Gastrocnemius medialis (tissue), 4 donors: ENCODE data around the gene CGRRF1.

ENCODE experiments used
- CTCF ChIP-seq, 5 experiments: fragments of 450-650 bp in 3 of 5; fragments of 200-600 bp in 2 of 5; sonication (generic) in 2 of 5; IDR thresholded peaks in 4 of 5; conservative IDR thresholded peaks in 1 of 5; 1 replicate in 4 of 5; 2 replicates in 1 of 5; pipeline ENCODE4 v1.5.1; 2016 to 2019; ENCODE audit warnings: antibody characterized with exemption in 5 of 5, mild to moderate bottlenecking in 3 of 5, moderate library complexity in 3 of 5
- POLR2A ChIP-seq, 2 donors: fragments of 450-650 bp; IDR thresholded peaks; one replicate each; pipeline ENCODE4 v1.6.1; 2017; ENCODE audit warnings: antibody characterized with exemption in 2 of 2, mild to moderate bottlenecking in 2 of 2, moderate library complexity in 2 of 2

GRCh38 chr14:54498095-54498531 is 11.6 kb upstream of the CGRRF1 start:
- no peak for TF ChIP-seq CTCF (IDR thresholded peaks at IDR 0.05 in 4 of 5, conservative IDR thresholded peaks at IDR 0.05 in 1 of 5)
- no peak for TF ChIP-seq POLR2A (IDR thresholded peaks at IDR 0.05)
